PC-3 (cell line): ENCODE measurements around the gene DMRT1. TPM values are rescaled to one million over a fixed set of nuclear protein-coding genes. Genes with fewer than 3 reads are reported as not detected.

ENCODE experiments used
- ATAC-seq: fragments of 200-7000 bp; cut with Tn5 transposase; 2 replicates; pipeline ENCODE4 v1.9.1; 2020; ENCODE audit warnings: mild to moderate bottlenecking, moderate library complexity
- BruUV-seq: library from RNA; stranded (reverse); fragments of 400-500 nt; replicated peaks from 2 replicates; lab custom pipeline; 2021; lab: Mats Ljungman, UMichigan
- CTCF ChIA-PET: fragments of 300-600 bp; sonication (Branson Sonifier 250); formaldehyde crosslinking; loops from one replicate; lab custom pipeline; 2022; ENCODE audit warnings: antibody characterized with exemption; lab: Charles Lee
- POLR2A ChIA-PET: fragments of 300-600 bp; sonication (Branson Sonifier 250); formaldehyde crosslinking; loops from one replicate; lab custom pipeline; 2022; ENCODE audit warnings: antibody characterized with exemption; ENCODE audit not compliant: unreplicated experiment; lab: Charles Lee
- DNase-seq: peaks from one replicate; pipeline ENCODE4 v3.0.0-alpha.2; 2015
- H2AFZ ChIP-seq: fragments of 300-600 bp; sonication (generic); 2 replicates; pipeline ENCODE4 v1.6.0; 2016; ENCODE audit warnings: antibody characterized with exemption, low read length
- H3F3A ChIP-seq: fragments of 300-600 bp; sonication (generic); one replicate; pipeline ENCODE4 v1.6.0; 2017; ENCODE audit warnings: antibody characterized with exemption, low read length, control low read depth, mild to moderate bottlenecking; ENCODE audit not compliant: unreplicated experiment
- H3K27ac ChIP-seq: fragments of 300-600 bp; sonication (generic); 2 replicates; pipeline ENCODE4 v1.5.1; 2016; ENCODE audit warnings: mild to moderate bottlenecking, low read length
- H3K27me3 ChIP-seq: fragments of 300-600 bp; sonication (generic); 2 replicates; pipeline ENCODE4 v1.6.1; 2016; ENCODE audit warnings: low read length, mixed read lengths
- H3K36me3 ChIP-seq: fragments of 300-600 bp; sonication (generic); 2 replicates; pipeline ENCODE4 v1.6.1; 2016; ENCODE audit warnings: low read depth, mixed run types, low read length, mixed read lengths
- H3K4me1 ChIP-seq: fragments of 300-600 bp; sonication (generic); 2 replicates; pipeline ENCODE4 v1.5.1; 2016; ENCODE audit warnings: low read length; ENCODE audit not compliant: insufficient read depth
- H3K4me2 ChIP-seq: fragments of 300-600 bp; sonication (generic); 2 replicates; pipeline ENCODE4 v1.6.0; 2016; ENCODE audit warnings: low read length
- H3K4me3 ChIP-seq: fragments of 300-600 bp; sonication (generic); 2 replicates; pipeline ENCODE4 v1.5.1; 2016; ENCODE audit warnings: mild to moderate bottlenecking, low read length, mixed read lengths
- H3K79me2 ChIP-seq: fragments of 300-600 bp; sonication (generic); 2 replicates; pipeline ENCODE4 v1.6.1; 2017; ENCODE audit warnings: low read length, mixed read lengths
- H3K9ac ChIP-seq: fragments of 300-600 bp; sonication (generic); 2 replicates; pipeline ENCODE4 v1.6.0; 2016; ENCODE audit warnings: mild to moderate bottlenecking, low read length
- H3K9me2 ChIP-seq: fragments of 300-600 bp; sonication (generic); replicated peaks from 2 replicates; pipeline ENCODE4 v1.6.1; 2016; ENCODE audit warnings: mixed run types, low read length, mixed read lengths
- H3K9me3 ChIP-seq: fragments of 300-600 bp; sonication (generic); 2 replicates; pipeline ENCODE4 v1.6.1; 2016; ENCODE audit warnings: low read length, mixed read lengths
- H4K20me1 ChIP-seq: fragments of 300-600 bp; sonication (generic); 2 replicates; pipeline ENCODE4 v1.6.1; 2016; ENCODE audit warnings: low read length, mixed read lengths
- CTCF ChIP-seq: fragments of 300-600 bp; sonication (generic); conservative IDR thresholded peaks from 2 replicates; pipeline ENCODE4 v1.5.1; 2017; ENCODE audit warnings: antibody characterized with exemption, low read depth, mild to moderate bottlenecking, low read length
- EZH2 ChIP-seq: fragments of 300-600 bp; sonication (generic); IDR thresholded peaks from one replicate; pipeline ENCODE4 v1.6.1; 2017; ENCODE audit warnings: antibody characterized with exemption, mild to moderate bottlenecking, low read length; ENCODE audit not compliant: unreplicated experiment
- EZH2phosphoT487 ChIP-seq: fragments of 300-600 bp; sonication (generic); IDR thresholded peaks from 2 replicates; pipeline ENCODE4 v1.6.1; 2018; ENCODE audit warnings: mild to moderate bottlenecking, antibody characterized with exemption, low read length, borderline replicate concordance
- intact Hi-C: fragments of 100-400 bp; cut with micrococcal nuclease; formaldehyde crosslinking; loops from 2 replicates; pipeline ENCODE4 v1.9.0; 2023
- total RNA-seq: library from RNA; depleted of rRNA; stranded (reverse); fragments of >200 nt; gene quantifications from 2 replicates; pipeline ENCODE4 v1.2.3, GENCODE V29; 2014

The DMRT1 gene
- total RNA-seq, 1 experiment from 2014 or later, result 0.04 TPM

DNA sequence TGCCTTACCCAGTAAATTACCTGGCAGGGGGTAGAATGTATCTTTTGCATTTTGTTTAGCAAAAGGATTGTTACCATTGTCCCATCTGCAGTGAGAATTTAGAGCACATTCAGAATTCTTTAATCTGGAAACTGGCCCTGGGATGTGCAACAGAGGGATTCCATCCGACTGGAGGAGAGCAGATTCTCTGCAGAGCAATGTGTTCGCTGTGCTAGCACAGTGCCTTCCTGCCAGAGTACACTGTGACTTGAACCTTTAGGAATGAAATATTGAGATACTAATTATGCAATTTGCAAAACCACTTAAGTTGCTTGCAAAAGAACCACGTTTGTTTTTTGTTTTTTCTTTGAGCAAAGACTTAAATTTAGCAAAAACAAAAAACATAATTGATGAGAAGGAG lies 22.5 kb upstream of the DMRT1 start:
- Histone ChIP-seq H2AFZ (no peak overlapping the region), H3K9me2 (no peaks in the 10 kb centered on the region), H4K20me1 (no peaks in the 10 kb centered on the region), H3K79me2 (no peaks in the 10 kb centered on the region), H3K4me1 (no peaks in the 10 kb centered on the region), H3K27me3 (no peaks in the 10 kb centered on the region), H3F3A (no peaks in the 10 kb centered on the region), H3K36me3 (no peaks in the 10 kb centered on the region), H3K9me3 (no peaks in the 10 kb centered on the region), H3K4me3 (no peak overlapping the region), H3K9ac (no peak overlapping the region), H3K27ac (no peak overlapping the region), H3K4me2 (no peak overlapping the region)
- ChIA-PET CTCF (no interaction called here), POLR2A (no interaction called here)
- TF ChIP-seq EZH2, result no peak
- no peak for TF ChIP-seq CTCF
- TF ChIP-seq EZH2phosphoT487, result no peak
- ATAC-seq (no peak), DNase-seq (no peak)
- intact Hi-C loops, result loop anchor here (10.0 kb wide), 1 partner anchor 186 kb away; no protein-coding TSS in a partner anchor
- no TSS peak for BruUV-seq

DNA sequence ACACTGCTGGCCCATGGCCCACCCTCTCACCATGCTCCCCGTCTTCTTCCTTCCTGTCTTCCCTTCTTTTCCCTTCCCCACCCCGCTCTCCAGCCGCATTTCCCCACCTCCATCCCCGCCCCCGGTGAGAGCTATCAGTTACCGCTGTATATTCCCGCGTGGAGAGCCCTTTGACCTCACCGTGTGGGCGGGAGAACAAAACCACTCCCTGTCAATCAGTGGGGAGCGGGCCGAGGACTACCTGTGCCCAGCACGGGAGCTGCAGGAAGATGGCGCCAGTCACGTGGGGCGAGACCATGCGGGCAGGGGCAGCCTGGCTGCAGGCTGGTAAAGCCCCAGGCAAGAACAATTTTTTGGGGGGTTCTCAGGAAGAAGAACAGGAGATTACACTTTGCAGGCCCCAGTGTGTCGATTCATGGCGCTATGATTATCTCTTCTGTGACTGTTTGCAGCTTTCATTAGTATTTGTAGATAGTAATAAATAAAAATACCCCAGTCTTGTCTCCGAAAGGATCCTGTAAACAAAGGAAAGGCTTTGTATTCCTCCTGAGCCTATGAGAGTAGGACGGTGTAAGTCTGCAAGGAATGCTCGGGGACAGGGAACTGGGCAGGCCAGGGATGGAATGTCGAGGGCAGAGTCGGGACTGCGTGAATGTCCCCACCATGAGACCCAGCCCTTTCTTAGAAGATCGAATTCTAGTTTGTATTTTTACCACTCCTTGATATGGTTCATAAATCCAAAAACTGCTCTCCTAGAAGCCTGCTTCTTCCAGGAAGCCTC lies 14.8 kb upstream of the DMRT1 start:
- no peaks in the 10 kb centered on the region for H3K36me3 ChIP-seq
- H4K20me1 ChIP-seq, result no peaks in the 10 kb centered on the region
- no peak for ATAC-seq
- H2AFZ ChIP-seq, result no peak overlapping the region
- no peaks in the 10 kb centered on the region for H3K79me2 ChIP-seq
- POLR2A ChIA-PET, result no interaction called here
- H3K9me2 ChIP-seq, result no peaks in the 10 kb centered on the region
- H3K4me2 ChIP-seq, result no peak overlapping the region
- no peak overlapping the region for H3K9ac ChIP-seq
- no peaks in the 10 kb centered on the region for H3F3A ChIP-seq
- H3K4me3 ChIP-seq, result no peak overlapping the region
- no peak overlapping the region for H3K27ac ChIP-seq
- CTCF ChIA-PET, result no interaction called here
- H3K27me3 ChIP-seq, result no peaks in the 10 kb centered on the region
- H3K4me1 ChIP-seq, result no peaks in the 10 kb centered on the region
- no peak for TF ChIP-seq EZH2phosphoT487
- TF ChIP-seq CTCF, result no peak
- no peak for TF ChIP-seq EZH2
- BruUV-seq, result no TSS peak
- no peak for DNase-seq
- intact Hi-C loops, result no loop called here
- no peaks in the 10 kb centered on the region for H3K9me3 ChIP-seq

DNA sequence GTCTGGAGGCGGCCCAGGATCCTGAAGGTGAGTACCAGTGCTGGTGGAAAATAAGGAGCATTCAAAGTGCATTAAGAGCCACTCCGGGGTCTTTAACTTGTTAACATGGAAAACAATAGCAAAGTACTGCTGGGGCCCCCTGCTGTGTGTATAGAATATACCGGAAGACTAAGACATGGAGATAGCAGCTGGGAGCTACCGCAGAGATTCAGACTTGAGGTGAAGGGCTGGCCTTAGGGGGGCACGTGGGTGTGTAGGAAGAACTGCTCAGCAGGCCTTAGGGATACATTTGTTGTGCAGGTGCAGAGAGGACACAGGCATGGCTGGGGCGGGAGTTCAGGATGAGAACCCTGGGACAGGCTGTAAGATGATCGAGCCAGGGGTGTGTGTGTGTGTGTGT lies 1.2 kb upstream of the DMRT1 start:
- CTCF ChIA-PET, result no interaction called here
- DNase-seq (no peak), ATAC-seq (no peak)
- Histone ChIP-seq H3K9me3 (no peaks in the 10 kb centered on the region), H3K36me3 (no peaks in the 10 kb centered on the region), H3K27me3 (peaks cover 19% of the 10 kb centered on the region; the same call in 1 of the 2 replicates), H3K4me3 (no peak overlapping the region), H3K9ac (no peak overlapping the region), H3K9me2 (no peaks in the 10 kb centered on the region), H4K20me1 (no peaks in the 10 kb centered on the region), H3K27ac (no peak overlapping the region), H3F3A (no peaks in the 10 kb centered on the region), H2AFZ (no peak overlapping the region), H3K4me1 (no peaks in the 10 kb centered on the region), H3K79me2 (no peaks in the 10 kb centered on the region), H3K4me2 (no peak overlapping the region)
- POLR2A ChIA-PET, result no interaction called here
- TF ChIP-seq EZH2 (no peak), EZH2phosphoT487 (no peak), CTCF (no peak)
- BruUV-seq, result no TSS peak
- intact Hi-C loops, result no loop called here
